WERI-Rb-1 (cell line): ENCODE results near the gene TBC1D5.

ENCODE experiments used
- DNase-seq: peaks from one replicate; pipeline ENCODE4 v3.0.0-alpha.2; 2020
- H3K27ac ChIP-seq: fragments of 250-450 bp; sonication (Bioruptor Pico); 2 replicates; pipeline ENCODE4 v1.5.1; 2020; ENCODE audit warnings: mild to moderate bottlenecking, moderate library complexity
- H3K27me3 ChIP-seq: fragments of 250-450 bp; sonication (Bioruptor Pico); 2 replicates; pipeline ENCODE4 v1.5.1; 2021; ENCODE audit warnings: mild to moderate bottlenecking, low read depth, moderate library complexity; ENCODE audit not compliant: insufficient read depth, severe bottlenecking
- H3K36me3 ChIP-seq: fragments of 250-450 bp; sonication (Bioruptor Pico); 2 replicates; pipeline ENCODE4 v1.5.1; 2020; ENCODE audit warnings: mild to moderate bottlenecking, moderate library complexity
- H3K4me3 ChIP-seq: 2 replicates; pipeline ENCODE4 v1.5.1; 2011; ENCODE audit warnings: low read depth, mild to moderate bottlenecking, control low read depth, low read length
- H3K9me3 ChIP-seq: fragments of 250-450 bp; sonication (Bioruptor Pico); 2 replicates; pipeline ENCODE4 v1.5.1; 2021; ENCODE audit warnings: mild to moderate bottlenecking, moderate library complexity; ENCODE audit not compliant: severe bottlenecking
- TF ChIP-seq, protein P1 (sequence below): IDR thresholded peaks from 2 replicates; pipeline ENCODE4 v1.5.1; 2011; ENCODE audit warnings: low read depth, mild to moderate bottlenecking, control low read depth, inconsistent platforms, low read length

TBC1D5 gene

GRCh38 chr3:17749705-17750293 is 7.4 kb upstream of the TBC1D5 start:
- no peak for DNase-seq
- H3K36me3 ChIP-seq, result no peaks in the 10 kb centered on the region
- H3K4me3 ChIP-seq, result no peak overlapping the region
- TF ChIP-seq, protein P1, sequence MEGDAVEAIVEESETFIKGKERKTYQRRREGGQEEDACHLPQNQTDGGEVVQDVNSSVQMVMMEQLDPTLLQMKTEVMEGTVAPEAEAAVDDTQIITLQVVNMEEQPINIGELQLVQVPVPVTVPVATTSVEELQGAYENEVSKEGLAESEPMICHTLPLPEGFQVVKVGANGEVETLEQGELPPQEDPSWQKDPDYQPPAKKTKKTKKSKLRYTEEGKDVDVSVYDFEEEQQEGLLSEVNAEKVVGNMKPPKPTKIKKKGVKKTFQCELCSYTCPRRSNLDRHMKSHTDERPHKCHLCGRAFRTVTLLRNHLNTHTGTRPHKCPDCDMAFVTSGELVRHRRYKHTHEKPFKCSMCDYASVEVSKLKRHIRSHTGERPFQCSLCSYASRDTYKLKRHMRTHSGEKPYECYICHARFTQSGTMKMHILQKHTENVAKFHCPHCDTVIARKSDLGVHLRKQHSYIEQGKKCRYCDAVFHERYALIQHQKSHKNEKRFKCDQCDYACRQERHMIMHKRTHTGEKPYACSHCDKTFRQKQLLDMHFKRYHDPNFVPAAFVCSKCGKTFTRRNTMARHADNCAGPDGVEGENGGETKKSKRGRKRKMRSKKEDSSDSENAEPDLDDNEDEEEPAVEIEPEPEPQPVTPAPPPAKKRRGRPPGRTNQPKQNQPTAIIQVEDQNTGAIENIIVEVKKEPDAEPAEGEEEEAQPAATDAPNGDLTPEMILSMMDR, result no peak
- no peaks in the 10 kb centered on the region for H3K9me3 ChIP-seq
- H3K27me3 ChIP-seq, result no peaks in the 10 kb centered on the region
- no peak overlapping the region for H3K27ac ChIP-seq

- DNase-seq, result no peak
- TF ChIP-seq, protein P1, result no peak
- H3K4me3 ChIP-seq, result no peak overlapping the region
- no peaks in the 10 kb centered on the region for H3K9me3 ChIP-seq
- H3K27me3 ChIP-seq, result no peaks in the 10 kb centered on the region
- no peak overlapping the region for H3K27ac ChIP-seq
- H3K36me3 ChIP-seq, result no peaks in the 10 kb centered on the region
Measured at GRCh38 chr3:17749281-17749680, 6.8 kb upstream of the TBC1D5 start.

DNA sequence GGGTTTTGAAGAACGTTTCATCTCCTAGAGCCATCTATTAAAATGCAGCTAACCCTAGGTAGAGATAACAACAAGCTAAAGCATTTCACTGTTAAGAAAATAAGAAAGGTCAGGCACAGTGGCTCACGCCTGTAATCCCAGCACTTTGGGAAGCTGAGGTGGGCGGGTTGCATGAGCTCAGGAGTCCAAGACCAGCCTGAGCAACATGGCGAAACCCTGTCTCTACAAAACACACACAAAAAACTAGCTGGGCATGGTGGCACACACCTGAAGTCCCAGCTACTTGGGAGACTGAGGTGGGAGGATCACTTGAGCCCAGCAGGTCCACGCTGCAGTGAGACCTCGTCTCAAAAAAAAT is 5.4 kb upstream of the TBC1D5 start:
- Histone ChIP-seq H3K36me3 (no peaks in the 10 kb centered on the region), H3K27me3 (no peaks in the 10 kb centered on the region), H3K27ac (no peak overlapping the region), H3K4me3 (no peak overlapping the region), H3K9me3 (no peaks in the 10 kb centered on the region)
- DNase-seq, result no peak
- TF ChIP-seq, protein P1, result no peak

GRCh38 chr3:17747174-17747889 is 4.9 kb upstream of the TBC1D5 start:
- Histone ChIP-seq H3K27ac (no peak overlapping the region), H3K9me3 (no peaks in the 10 kb centered on the region), H3K36me3 (no peaks in the 10 kb centered on the region; the same call in 1 of the 2 replicates), H3K27me3 (no peaks in the 10 kb centered on the region), H3K4me3 (no peak overlapping the region)
- no peak for DNase-seq
- TF ChIP-seq, protein P1, result no peak

GRCh38 chr3:17745894-17746293 is 3.5 kb upstream of the TBC1D5 start:
- no peak for DNase-seq
- H3K27me3 ChIP-seq, result no peaks in the 10 kb centered on the region
- TF ChIP-seq, protein P1, result no peak
- H3K27ac ChIP-seq, result no peak overlapping the region
- no peak overlapping the region for H3K4me3 ChIP-seq
- H3K9me3 ChIP-seq, result no peaks in the 10 kb centered on the region
- H3K36me3 ChIP-seq, result peaks cover 3% of the 10 kb centered on the region; the same call in 1 of the 2 replicates

GRCh38 chr3:17745301-17745700 is 2.9 kb upstream of the TBC1D5 start:
- Histone ChIP-seq H3K4me3 (no peak overlapping the region), H3K27ac (no peak overlapping the region), H3K27me3 (no peaks in the 10 kb centered on the region), H3K9me3 (no peaks in the 10 kb centered on the region), H3K36me3 (peaks cover 3% of the 10 kb centered on the region; the same call in 1 of the 2 replicates)
- no peak for DNase-seq
- TF ChIP-seq, protein P1, result no peak
